Neural cell (in vitro differentiated cells): ENCODE data around the gene CACNA1A. TPM values are rescaled to one million over a fixed set of nuclear protein-coding genes. Genes with fewer than 3 reads are reported as not detected.
A peak's percentile ranks its signal among the peaks of the same experiment; 100 is the strongest.

Source experiments
- H2AFZ ChIP-seq: fragments of 200-600, 300-800 bp; sonication (generic), shearing (Covaris generic); 2 replicates; pipeline ENCODE4 v1.6.0; 2014; ENCODE audit warnings: low read depth, mild to moderate bottlenecking, antibody characterized with exemption, low read length, moderate library complexity
- H3F3A ChIP-seq: fragments of 200-600 bp; shearing (Covaris generic); 2 replicates; pipeline ENCODE4 v1.6.1; 2016; ENCODE audit warnings: mild to moderate bottlenecking, moderate library complexity, mixed read lengths, antibody characterized with exemption, low read length; ENCODE audit not compliant: insufficient read depth, poor library complexity, severe bottlenecking
- H3K27ac ChIP-seq: fragments of 200-600, 300-800 bp; sonication (generic), shearing (Covaris generic); 2 replicates; pipeline ENCODE4 v1.5.1; 2014; ENCODE audit warnings: mild to moderate bottlenecking, low read length, moderate library complexity
- H3K27me3 ChIP-seq: fragments of 300-800, 200-600 bp; sonication (generic), shearing (Covaris generic); 2 replicates; pipeline ENCODE4 v1.6.0; 2014; ENCODE audit warnings: mild to moderate bottlenecking, low read depth, low read length, moderate library complexity; ENCODE audit not compliant: insufficient read depth
- H3K36me3 ChIP-seq: fragments of 300-800, 200-600 bp; sonication (generic), shearing (Covaris generic); 2 replicates; pipeline ENCODE4 v1.5.1; 2014; ENCODE audit warnings: mild to moderate bottlenecking, antibody characterized with exemption, low read length, moderate library complexity; ENCODE audit not compliant: insufficient read depth
- H3K4me2 ChIP-seq: fragments of 300-800, 200-600 bp; sonication (generic), shearing (Covaris generic); 2 replicates; pipeline ENCODE4 v1.6.0; 2014; ENCODE audit warnings: mild to moderate bottlenecking, low read length
- H3K4me3 ChIP-seq: fragments of 300-800, 200-600 bp; sonication (generic), shearing (Covaris generic); 2 replicates; pipeline ENCODE4 v1.5.1; 2014; ENCODE audit warnings: mild to moderate bottlenecking, low read length, moderate library complexity
- H3K79me2 ChIP-seq: fragments of 200-600 bp; shearing (Covaris generic); replicated peaks from 2 replicates; pipeline ENCODE4 v1.6.0; 2014; ENCODE audit warnings: mild to moderate bottlenecking, low read length, moderate library complexity; ENCODE audit not compliant: insufficient read depth
- H3K9ac ChIP-seq: fragments of 300-800, 200-600 bp; sonication (generic), shearing (Covaris generic); 2 replicates; pipeline ENCODE4 v1.6.1; 2016; ENCODE audit warnings: mild to moderate bottlenecking, low read length, mixed read lengths
- H3K9me2 ChIP-seq: fragments of 200-600 bp; shearing (Covaris generic); 2 replicates; pipeline ENCODE4 v1.6.1; 2016; ENCODE audit warnings: mild to moderate bottlenecking, low read length, mixed read lengths; ENCODE audit not compliant: insufficient read depth
- H3K9me3 ChIP-seq: fragments of 200-600, 300-800 bp; sonication (generic), shearing (Covaris generic); 2 replicates; pipeline ENCODE4 v1.6.1; 2016; ENCODE audit warnings: mild to moderate bottlenecking, mixed run types, low read length, moderate library complexity, mixed read lengths
- H4K20me1 ChIP-seq: fragments of 200-600 bp; shearing (Covaris generic); 2 replicates; pipeline ENCODE4 v1.6.1; 2016; ENCODE audit warnings: mild to moderate bottlenecking, mixed run types; ENCODE audit not compliant: insufficient read depth
- EP300 ChIP-seq: fragments of 450-650 bp; conservative IDR thresholded peaks from 2 replicates; pipeline ENCODE4 v1.6.1; 2014; ENCODE audit warnings: antibody characterized with exemption, mild to moderate bottlenecking, moderate library complexity; ENCODE audit not compliant: poor library complexity, severe bottlenecking
- EZH2 ChIP-seq: fragments of 200-600, 300-800 bp; shearing (Covaris generic), sonication (generic); IDR thresholded peaks from 2 replicates; pipeline ENCODE4 v1.6.1; 2014; ENCODE audit warnings: antibody characterized with exemption, low read length, borderline replicate concordance, mild to moderate bottlenecking; ENCODE audit not compliant: insufficient read depth, poor library complexity, severe bottlenecking
- MXI1 ChIP-seq: fragments of 450-650 bp; conservative IDR thresholded peaks from 2 replicates; pipeline ENCODE4 v1.6.1; 2014; ENCODE audit warnings: antibody characterized with exemption, mild to moderate bottlenecking; ENCODE audit not compliant: poor library complexity, severe bottlenecking
- POLR2AphosphoS5 ChIP-seq: IDR thresholded peaks from 2 replicates; pipeline ENCODE4 v1.6.1; 2012
- RAD21 ChIP-seq: fragments of 450-650 bp; conservative IDR thresholded peaks from 2 replicates; pipeline ENCODE4 v1.6.1; 2014; ENCODE audit warnings: antibody characterized with exemption, mild to moderate bottlenecking, moderate library complexity
- SMC3 ChIP-seq: fragments of 450-650 bp; conservative IDR thresholded peaks from 2 replicates; pipeline ENCODE4 v1.6.1; 2014; ENCODE audit warnings: antibody characterized with exemption, mild to moderate bottlenecking, moderate library complexity; ENCODE audit not compliant: poor library complexity
- TAF1 ChIP-seq: IDR thresholded peaks from 2 replicates; pipeline ENCODE4 v1.6.1; 2012; ENCODE audit warnings: low read depth
- polyA plus RNA-seq: library from polyadenylated mRNA; depleted of rRNA; stranded (reverse); fragments of >200 nt; gene quantifications from 2 replicates; pipeline ENCODE4 v1.2.3, GENCODE V29; 2014
- TF ChIP-seq, protein P1 (sequence below): IDR thresholded peaks from 2 replicates; pipeline ENCODE4 v1.6.1; 2012; ENCODE audit warnings: borderline replicate concordance
- TF ChIP-seq, protein P2 (sequence below): fragments of 450-650 bp; IDR thresholded peaks from 2 replicates; pipeline ENCODE4 v1.5.1; 2014; ENCODE audit warnings: antibody characterized with exemption, mild to moderate bottlenecking, moderate library complexity; ENCODE audit not compliant: poor library complexity, severe bottlenecking

CACNA1A gene
- polyA plus RNA-seq, 1 donor from 2014 or later, result 6.9 TPM

DNA sequence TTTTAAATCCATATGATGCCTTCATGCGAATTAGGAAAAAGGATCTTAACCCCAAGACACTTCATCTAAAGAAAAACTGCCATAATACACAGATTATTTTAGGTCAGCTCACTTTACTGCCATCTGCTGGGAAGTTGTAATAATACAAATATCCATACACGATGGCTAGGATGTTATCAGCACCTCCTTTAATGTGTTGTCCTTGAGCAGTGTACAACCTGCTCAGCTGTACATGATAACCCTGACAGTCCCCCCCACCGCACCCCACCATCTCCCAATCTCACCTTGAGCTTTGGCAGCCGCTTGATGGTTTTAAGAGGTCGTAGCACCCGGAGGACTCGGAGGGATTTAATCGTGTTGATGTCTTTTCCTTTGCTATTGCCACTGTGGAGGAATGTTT, 243.8 kb downstream of the CACNA1A start:
- Histone ChIP-seq H2AFZ (no peak overlapping the region), H3K9me3 (no peaks in the 10 kb centered on the region), H3K4me3 (no peak overlapping the region), H3K27me3 (no peaks in the 10 kb centered on the region), H3F3A (no peaks in the 10 kb centered on the region), H3K4me2 (no peak overlapping the region), H4K20me1 (no peaks in the 10 kb centered on the region), H3K27ac (no peak overlapping the region), H3K9me2 (no peaks in the 10 kb centered on the region), H3K79me2 (no peaks in the 10 kb centered on the region), H3K9ac (no peak overlapping the region), H3K36me3 (no peaks in the 10 kb centered on the region)
- TF ChIP-seq TAF1 (no peak), POLR2AphosphoS5 (no peak), EP300 (no peak), MXI1 (no peak), EZH2 (no peak), SMC3 (peak; percentile 71), RAD21 (peak; percentile 64)
- TF ChIP-seq, protein P1, sequence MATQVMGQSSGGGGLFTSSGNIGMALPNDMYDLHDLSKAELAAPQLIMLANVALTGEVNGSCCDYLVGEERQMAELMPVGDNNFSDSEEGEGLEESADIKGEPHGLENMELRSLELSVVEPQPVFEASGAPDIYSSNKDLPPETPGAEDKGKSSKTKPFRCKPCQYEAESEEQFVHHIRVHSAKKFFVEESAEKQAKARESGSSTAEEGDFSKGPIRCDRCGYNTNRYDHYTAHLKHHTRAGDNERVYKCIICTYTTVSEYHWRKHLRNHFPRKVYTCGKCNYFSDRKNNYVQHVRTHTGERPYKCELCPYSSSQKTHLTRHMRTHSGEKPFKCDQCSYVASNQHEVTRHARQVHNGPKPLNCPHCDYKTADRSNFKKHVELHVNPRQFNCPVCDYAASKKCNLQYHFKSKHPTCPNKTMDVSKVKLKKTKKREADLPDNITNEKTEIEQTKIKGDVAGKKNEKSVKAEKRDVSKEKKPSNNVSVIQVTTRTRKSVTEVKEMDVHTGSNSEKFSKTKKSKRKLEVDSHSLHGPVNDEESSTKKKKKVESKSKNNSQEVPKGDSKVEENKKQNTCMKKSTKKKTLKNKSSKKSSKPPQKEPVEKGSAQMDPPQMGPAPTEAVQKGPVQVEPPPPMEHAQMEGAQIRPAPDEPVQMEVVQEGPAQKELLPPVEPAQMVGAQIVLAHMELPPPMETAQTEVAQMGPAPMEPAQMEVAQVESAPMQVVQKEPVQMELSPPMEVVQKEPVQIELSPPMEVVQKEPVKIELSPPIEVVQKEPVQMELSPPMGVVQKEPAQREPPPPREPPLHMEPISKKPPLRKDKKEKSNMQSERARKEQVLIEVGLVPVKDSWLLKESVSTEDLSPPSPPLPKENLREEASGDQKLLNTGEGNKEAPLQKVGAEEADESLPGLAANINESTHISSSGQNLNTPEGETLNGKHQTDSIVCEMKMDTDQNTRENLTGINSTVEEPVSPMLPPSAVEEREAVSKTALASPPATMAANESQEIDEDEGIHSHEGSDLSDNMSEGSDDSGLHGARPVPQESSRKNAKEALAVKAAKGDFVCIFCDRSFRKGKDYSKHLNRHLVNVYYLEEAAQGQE, result no peak
- TF ChIP-seq, protein P2, sequence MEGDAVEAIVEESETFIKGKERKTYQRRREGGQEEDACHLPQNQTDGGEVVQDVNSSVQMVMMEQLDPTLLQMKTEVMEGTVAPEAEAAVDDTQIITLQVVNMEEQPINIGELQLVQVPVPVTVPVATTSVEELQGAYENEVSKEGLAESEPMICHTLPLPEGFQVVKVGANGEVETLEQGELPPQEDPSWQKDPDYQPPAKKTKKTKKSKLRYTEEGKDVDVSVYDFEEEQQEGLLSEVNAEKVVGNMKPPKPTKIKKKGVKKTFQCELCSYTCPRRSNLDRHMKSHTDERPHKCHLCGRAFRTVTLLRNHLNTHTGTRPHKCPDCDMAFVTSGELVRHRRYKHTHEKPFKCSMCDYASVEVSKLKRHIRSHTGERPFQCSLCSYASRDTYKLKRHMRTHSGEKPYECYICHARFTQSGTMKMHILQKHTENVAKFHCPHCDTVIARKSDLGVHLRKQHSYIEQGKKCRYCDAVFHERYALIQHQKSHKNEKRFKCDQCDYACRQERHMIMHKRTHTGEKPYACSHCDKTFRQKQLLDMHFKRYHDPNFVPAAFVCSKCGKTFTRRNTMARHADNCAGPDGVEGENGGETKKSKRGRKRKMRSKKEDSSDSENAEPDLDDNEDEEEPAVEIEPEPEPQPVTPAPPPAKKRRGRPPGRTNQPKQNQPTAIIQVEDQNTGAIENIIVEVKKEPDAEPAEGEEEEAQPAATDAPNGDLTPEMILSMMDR, result peak; percentile 67

DNA sequence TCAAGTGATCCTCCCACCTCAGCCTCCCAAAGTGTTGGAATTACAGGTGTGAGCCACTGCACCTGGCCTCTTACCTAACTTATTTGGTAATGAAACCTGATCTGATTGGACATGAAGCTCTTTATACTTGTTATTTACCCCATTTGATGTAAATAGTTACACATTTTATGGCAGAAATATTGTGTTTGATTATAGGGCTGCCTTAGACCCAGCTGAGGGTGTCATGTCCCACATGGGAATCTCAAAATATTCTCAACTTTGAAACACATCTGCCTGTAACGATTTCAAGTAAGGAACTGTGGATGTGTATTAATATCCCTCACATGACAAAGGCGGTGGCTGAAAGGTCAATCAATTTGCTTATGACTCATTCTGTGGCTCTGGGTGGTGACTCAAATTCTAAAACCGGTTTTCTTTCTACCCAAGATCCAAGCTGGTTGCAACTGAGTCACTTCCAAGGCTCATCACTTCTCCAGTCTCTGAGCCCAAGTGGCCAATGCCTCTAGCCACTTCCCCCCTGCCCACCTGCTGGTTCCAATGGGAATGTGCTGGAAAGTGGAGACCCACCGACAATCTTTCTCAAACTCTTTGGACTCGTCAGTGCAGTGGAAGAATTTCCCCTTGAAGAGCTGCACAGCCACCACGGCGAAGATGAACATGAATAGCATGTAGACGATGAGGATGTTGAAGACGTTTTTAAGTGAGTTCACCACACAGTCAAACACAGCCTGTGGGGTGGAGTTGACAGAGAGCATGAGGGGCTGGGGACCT, 245.2 kb downstream of the CACNA1A start:
- H2AFZ ChIP-seq, result no peak overlapping the region
- H3K4me3 ChIP-seq, result no peak overlapping the region
- H3K4me2 ChIP-seq, result no peak overlapping the region
- no peaks in the 10 kb centered on the region for H3K79me2 ChIP-seq
- no peaks in the 10 kb centered on the region for H3K9me3 ChIP-seq
- H3K27me3 ChIP-seq, result no peaks in the 10 kb centered on the region
- no peak overlapping the region for H3K27ac ChIP-seq
- no peak overlapping the region for H3K9ac ChIP-seq
- no peaks in the 10 kb centered on the region for H4K20me1 ChIP-seq
- no peak for TF ChIP-seq EP300
- no peak for TF ChIP-seq TAF1
- no peak for TF ChIP-seq POLR2AphosphoS5
- TF ChIP-seq SMC3, result no peak
- H3F3A ChIP-seq, result no peaks in the 10 kb centered on the region
- no peaks in the 10 kb centered on the region for H3K9me2 ChIP-seq
- H3K36me3 ChIP-seq, result peaks cover 7% of the 10 kb centered on the region
